GM18867 (cell line): ENCODE measurements around the gene DYRK1A.

Source experiments
- ATAC-seq: cut with Tn5 transposase; IDR thresholded peaks from one replicate; pipeline ENCODE4 v1.9.1; 2021; ENCODE audit warnings: mild to moderate bottlenecking, moderate library complexity; ENCODE audit not compliant: unreplicated experiment

Gene DYRK1A

DNA sequence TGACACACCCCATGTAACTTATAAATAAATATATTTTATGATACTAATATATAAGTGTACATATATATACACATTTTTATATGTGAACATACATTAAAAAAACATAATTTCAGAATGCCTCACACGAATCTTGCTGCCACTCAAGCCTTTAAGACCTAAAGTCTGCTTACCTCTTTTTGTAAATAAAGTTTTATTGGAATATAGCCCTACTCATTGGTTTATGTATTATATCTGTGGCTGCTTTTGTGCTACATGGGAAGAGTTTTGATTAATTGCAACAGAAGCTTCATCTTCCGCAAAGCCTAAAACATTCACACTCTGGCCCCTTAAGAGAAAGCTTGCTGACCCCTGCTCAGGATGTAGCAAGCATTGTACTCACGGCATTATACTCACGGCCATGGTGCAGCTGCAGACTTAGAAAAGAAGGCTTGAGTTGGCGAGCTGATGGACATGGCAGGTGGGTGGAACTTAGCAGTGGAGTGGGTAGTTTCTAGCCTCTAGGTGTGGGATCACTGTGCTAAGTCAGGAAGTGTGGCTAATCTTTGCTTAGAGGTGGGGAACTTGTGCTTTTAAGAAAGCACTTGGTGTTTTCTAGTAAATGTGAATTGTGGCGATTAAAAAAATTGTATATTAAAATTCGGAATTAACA lies 80.8 kb downstream of the DYRK1A start:
- no peak for ATAC-seq

- no peak for ATAC-seq
Observed at GRCh38 chr21:37449302-37449937, 82.8 kb downstream of the DYRK1A start.

- no peak for ATAC-seq
Observed at GRCh38 chr21:37450445-37450941, 83.9 kb downstream of the DYRK1A start.

- ATAC-seq, result no peak
Observed at GRCh38 chr21:37451446-37451845, 84.9 kb downstream of the DYRK1A start.

- ATAC-seq, result no peak
Observed at GRCh38 chr21:37452227-37452626, 85.7 kb downstream of the DYRK1A start.

DNA sequence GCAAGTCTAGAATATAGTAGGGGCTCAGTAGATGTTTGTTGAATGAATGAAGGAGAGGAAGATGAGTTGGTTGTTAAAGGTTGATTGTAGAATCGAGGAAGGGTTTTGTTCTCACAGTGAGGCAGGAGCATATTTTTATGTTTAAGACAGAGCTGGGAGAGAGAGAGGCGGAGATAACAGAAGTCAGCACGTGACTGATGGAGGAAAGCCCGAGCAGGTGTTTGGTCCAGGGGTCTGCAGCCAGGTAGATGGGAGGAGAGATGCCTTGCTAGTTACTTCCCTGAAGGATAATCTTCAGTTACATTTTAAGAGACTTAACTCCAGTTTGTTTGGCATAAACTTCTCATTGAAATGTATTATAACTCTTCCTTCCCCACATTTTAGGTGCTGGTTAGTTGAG lies 86.8 kb downstream of the DYRK1A start:
- no peak for ATAC-seq

- no peak for ATAC-seq
Observed at GRCh38 chr21:37454869-37455503, 88.4 kb downstream of the DYRK1A start.

DNA sequence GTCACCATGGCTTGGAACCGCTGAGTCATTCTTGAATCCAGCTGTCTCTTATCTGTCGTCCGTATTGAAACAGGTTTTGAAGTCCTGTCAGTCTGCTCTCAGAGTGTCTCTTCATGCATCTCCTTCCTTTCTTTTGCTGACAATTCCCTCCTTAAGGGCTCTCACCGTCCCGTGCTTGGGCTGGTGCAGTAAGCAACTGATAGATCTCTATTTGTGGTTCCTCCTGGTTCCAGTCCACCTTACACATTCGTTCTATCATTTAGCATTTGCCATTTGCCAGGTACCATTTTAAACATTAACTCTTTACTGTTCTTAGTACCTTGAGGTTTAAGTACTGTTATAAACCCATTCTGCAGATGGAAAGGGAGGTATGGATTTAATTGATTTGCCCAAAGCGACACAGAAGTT lies 88.9 kb downstream of the DYRK1A start:
- ATAC-seq, result no peak

- no peak for ATAC-seq
Observed at GRCh38 chr21:37458669-37459276, 92.2 kb downstream of the DYRK1A start.

DNA sequence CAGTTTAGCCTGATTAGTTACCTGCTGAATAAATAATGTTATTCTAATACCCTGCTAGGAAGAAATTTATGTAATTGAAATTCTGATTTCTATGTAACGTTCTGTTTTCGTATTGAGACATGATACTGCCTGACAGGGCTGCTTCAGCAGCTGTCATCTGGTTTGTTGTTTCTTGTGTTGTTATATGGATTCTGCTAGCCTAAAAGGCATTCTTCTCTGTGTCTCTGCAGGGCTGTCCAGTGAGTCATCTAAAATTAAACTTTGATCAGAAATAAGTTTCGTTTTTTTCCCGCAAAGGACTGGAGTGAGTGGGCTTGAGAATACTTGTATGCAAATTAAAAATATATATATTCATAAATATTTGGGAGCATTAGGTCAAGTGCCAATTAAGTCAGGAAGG lies 93.0 kb downstream of the DYRK1A start:
- no peak for ATAC-seq

DNA sequence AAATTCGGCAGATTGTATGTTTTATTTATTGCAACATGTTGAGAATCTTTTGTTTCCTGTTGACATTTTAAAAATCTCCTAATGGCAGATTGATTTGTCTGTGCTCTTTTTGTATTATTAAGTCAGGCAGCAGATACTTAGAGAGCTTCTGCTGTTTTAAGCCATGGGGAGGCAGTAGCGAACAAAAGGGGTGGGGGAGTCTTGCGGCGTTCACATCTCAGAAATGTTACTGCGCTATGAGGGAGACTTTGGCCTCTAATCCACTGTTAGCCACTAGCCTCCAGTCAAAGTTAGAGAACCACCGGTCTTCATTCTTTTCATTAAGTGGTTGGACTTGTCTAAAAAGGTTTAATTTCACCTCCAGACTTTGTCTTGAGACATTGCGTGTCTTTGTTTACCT lies 93.6 kb downstream of the DYRK1A start:
- ATAC-seq, result no peak

DNA sequence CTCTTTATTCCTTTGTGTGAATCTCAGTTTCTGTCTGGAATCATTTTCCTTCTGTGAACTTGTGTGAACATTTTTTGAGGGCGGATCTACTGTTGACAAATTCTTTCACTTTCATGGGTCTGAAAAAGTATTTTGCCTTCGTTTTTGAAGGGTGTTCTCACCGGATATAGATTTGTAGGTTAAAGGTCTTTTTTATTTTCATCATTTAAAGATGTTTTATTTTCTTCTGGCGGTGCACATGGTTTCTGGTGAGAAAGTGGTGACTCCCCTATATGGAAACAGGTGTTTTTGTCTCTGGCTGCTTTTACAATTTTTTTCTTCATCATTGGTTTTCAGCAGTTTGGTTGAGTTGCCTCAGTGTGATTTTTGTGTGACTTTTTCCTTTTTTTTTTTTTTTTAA lies 94.9 kb downstream of the DYRK1A start:
- ATAC-seq, result peak; percentile 54

DNA sequence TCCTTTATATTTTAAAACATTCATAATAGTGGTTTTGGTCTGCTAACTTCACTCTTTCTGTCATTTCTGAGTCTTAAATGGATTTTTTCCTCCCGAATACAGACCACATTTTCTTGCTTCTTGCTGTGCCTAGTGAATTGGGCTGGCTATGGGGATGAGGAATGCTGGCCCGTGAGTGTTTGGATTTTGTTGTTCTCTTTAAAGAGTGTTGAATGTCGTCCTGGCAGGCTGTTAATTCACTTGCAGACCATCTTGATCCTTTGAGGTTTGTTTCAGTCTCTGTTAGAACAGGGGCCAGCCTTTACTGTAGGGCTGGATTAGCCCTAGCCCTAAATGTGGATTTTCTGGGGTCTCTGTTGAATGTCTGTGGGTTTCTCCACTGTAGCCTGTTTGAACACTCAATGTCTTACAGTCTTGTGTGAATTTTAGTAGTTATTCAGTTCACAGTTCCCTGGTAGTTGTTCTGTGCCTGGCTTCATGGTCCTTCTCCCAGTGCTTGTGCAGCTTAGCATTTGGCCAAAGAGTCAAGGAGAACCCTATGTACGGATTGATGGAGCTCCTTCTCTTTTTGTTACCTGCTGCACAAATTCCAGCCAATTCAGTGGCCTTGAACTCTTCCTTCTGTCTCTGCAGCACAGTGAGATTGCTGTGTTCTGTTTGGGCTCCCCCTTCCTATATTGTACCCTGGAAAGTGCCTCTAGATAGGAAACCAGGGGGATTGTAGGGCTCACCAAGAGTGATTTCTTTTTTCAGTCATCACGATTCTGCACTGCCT lies 95.7 kb downstream of the DYRK1A start:
- no peak for ATAC-seq

GRCh38 chr21:37463083-37463801 lies 96.7 kb downstream of the DYRK1A start:
- no peak for ATAC-seq

DNA sequence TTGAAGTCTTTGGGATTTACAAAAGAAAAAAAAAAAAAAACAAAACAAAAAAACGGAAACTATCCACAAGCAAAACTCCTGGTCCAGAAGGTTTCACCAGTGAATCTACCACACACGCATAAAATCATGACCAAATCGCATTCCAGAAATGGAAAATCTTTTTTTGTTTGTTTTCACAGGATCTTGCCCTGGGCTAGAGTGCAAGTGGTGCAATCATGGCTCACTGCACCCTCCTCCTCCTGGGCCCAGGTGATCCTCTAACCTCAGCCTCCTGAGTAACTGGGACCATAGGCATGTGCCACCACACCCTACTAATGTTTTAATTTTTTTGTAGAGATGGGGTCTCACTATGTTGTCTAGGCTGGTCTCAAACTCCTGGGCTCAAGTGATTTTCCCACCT lies 100.5 kb downstream of the DYRK1A start:
- no peak for ATAC-seq

DNA sequence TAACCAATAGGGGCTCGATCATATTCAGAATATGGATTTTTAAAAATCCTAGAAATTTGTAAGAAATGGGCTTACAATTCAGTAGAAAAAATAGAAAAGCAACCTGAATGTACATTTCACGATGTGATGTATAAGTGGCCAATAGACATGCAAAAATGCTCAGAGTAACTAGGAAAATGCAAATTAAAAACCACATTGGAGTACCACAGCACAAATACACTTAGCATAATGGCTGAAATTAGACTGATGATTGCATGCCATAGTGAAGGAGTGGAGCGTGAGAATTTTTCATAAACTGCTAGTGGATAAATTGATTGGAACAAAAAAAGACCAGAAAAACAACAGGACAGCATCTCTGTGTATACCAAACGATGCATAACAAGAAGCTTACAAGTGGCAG lies 102.3 kb downstream of the DYRK1A start:
- no peak for ATAC-seq

DNA sequence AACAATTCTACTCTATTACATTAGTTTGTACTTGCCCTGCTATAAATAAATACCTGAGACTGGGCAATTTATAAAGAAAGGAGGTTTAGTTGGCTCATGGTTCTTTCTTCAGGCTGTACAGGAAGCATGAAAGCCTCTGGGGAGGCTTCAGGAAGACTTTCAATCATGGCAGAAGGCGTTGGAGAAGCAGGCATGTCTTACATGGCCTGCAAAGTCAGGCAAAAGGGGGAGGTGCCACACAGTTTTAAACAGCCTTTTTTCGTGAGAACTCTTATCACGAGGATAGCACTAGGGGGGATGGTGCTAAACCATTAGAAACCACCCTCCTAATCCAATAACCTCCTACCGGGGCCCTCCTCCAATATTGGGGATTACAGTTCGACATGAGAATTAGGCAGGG lies 102.9 kb downstream of the DYRK1A start:
- ATAC-seq, result no peak

- ATAC-seq, result no peak
Observed at GRCh38 chr21:37472581-37472980, 106.0 kb downstream of the DYRK1A start.

DNA sequence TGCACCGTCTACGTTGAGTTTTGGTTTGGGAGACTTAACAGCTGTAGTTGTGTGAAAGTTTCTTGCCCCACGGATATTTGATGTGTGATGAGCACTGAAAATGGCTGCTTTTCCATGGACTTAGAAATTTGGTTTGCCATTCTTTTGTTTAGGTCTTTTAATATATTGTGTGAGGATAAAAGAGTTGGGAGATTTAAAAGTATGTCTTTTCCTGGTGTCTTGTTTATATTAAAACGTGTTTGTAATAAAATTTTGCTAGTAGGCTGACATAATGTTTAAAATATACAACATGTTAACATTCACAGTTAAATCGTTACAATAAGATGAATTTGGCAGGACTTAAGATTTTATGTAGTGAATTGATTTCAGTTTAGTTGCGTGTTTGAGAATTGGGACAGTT lies 106.9 kb downstream of the DYRK1A start:
- no peak for ATAC-seq

- ATAC-seq, result no peak
Observed at GRCh38 chr21:37474342-37474741, 107.8 kb downstream of the DYRK1A start.
